Type B pancreatic cell (in vitro differentiated cells): ENCODE results near the gene LDHB. TPM values are rescaled to one million over a fixed set of nuclear protein-coding genes. Genes with fewer than 3 reads are reported as not detected.

ENCODE experiments used
- DNase-seq: peaks from one replicate; pipeline ENCODE4 v3.0.0; 2021; ENCODE audit warnings: mixed read lengths; ENCODE audit not compliant: unreplicated experiment; ENCODE audit errors: extremely low spot score
- H3K27ac Mint-ChIP-seq: 2 replicates; pipeline ENCODE4 v1.8.0; 2021; ENCODE audit warnings: mild to moderate bottlenecking, mixed read lengths
- H3K27me3 Mint-ChIP-seq: 2 replicates; pipeline ENCODE4 v1.8.0; 2021; ENCODE audit warnings: mixed read lengths
- H3K36me3 Mint-ChIP-seq: 2 replicates; pipeline ENCODE4 v1.8.0; 2021; ENCODE audit warnings: mixed read lengths
- H3K4me1 Mint-ChIP-seq: one replicate; pipeline ENCODE4 v1.8.0; 2021; ENCODE audit warnings: mixed read lengths; ENCODE audit not compliant: unreplicated experiment
- H3K4me3 Mint-ChIP-seq: 2 replicates; pipeline ENCODE4 v1.8.0; 2021; ENCODE audit warnings: mild to moderate bottlenecking, mixed read lengths
- H3K9me3 Mint-ChIP-seq: 2 replicates; pipeline ENCODE4 v1.8.0; 2021; ENCODE audit warnings: mixed read lengths
- total RNA-seq: library from RNA; stranded (reverse); gene quantifications from 2 replicates; pipeline ENCODE4 v1.2.1, GENCODE V29; 2021; ENCODE audit warnings: low replicate concordance
- TF ChIP-seq, protein P1 (sequence below): fragments of 200-600 bp; sonication (generic); conservative IDR thresholded peaks from 2 replicates; pipeline ENCODE4 v1.5.0; 2021; ENCODE audit warnings: antibody characterized with exemption, mild to moderate bottlenecking

The LDHB gene
- total RNA-seq, 1 donor from 2014 or later, result 848 TPM

DNA sequence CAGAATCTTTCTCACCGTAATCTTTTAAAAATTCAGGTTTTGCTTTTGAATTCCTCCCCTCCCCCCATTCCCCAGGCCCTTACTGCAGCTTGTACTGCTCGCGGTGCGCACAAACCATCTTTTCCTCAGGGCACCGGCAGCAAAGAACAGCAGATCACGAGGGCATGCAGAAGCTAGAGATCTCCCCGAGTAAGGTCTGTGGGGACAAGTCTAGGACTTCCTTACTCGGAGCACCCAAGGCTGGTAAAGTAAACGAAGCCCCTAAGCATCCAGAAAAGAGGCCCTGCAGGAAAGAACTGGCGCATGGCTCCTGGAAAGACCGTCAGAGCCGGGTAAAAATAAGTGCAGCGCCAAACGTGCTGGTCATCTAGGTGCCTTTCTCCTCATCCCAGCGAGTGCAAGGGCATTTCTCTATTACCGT lies 727 bp downstream of the LDHB start:
- Mint-ChIP-seq H3K27ac (peak overlapping the region; percentile 93), H3K36me3 (peaks cover 29% of the 10 kb centered on the region), H3K4me1 (no peaks in the 10 kb centered on the region), H3K4me3 (peak overlapping the region; percentile 99), H3K9me3 (no peaks in the 10 kb centered on the region), H3K27me3 (peaks cover 19% of the 10 kb centered on the region)
- no peak for DNase-seq
- TF ChIP-seq, protein P1, sequence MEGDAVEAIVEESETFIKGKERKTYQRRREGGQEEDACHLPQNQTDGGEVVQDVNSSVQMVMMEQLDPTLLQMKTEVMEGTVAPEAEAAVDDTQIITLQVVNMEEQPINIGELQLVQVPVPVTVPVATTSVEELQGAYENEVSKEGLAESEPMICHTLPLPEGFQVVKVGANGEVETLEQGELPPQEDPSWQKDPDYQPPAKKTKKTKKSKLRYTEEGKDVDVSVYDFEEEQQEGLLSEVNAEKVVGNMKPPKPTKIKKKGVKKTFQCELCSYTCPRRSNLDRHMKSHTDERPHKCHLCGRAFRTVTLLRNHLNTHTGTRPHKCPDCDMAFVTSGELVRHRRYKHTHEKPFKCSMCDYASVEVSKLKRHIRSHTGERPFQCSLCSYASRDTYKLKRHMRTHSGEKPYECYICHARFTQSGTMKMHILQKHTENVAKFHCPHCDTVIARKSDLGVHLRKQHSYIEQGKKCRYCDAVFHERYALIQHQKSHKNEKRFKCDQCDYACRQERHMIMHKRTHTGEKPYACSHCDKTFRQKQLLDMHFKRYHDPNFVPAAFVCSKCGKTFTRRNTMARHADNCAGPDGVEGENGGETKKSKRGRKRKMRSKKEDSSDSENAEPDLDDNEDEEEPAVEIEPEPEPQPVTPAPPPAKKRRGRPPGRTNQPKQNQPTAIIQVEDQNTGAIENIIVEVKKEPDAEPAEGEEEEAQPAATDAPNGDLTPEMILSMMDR, result no peak

DNA sequence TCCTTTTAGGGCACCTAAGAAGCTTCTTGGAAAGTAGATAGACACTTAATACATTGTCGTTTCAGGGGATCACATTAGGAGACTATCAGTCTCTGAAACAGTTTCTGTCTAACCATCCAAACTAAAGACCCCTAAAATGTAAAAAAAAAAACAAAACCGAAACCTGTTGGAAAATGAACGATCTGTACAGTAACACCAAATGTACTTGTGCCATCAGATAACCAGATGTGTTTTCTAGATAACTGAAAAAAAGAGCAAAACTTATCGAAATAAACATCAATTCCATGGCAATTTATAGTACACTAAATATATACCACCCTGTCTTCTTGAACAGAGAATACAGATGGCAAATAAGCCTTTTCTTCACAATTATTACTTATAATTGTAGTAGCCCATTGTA lies 2.1 kb downstream of the LDHB start:
- DNase-seq, result no peak
- Mint-ChIP-seq H3K36me3 (peaks cover 42% of the 10 kb centered on the region), H3K4me1 (peaks cover 4% of the 10 kb centered on the region), H3K27ac (no peak overlapping the region), H3K27me3 (peaks cover 14% of the 10 kb centered on the region), H3K4me3 (peak overlapping the region; percentile 99), H3K9me3 (no peaks in the 10 kb centered on the region)
- TF ChIP-seq, protein P1, result no peak

DNA sequence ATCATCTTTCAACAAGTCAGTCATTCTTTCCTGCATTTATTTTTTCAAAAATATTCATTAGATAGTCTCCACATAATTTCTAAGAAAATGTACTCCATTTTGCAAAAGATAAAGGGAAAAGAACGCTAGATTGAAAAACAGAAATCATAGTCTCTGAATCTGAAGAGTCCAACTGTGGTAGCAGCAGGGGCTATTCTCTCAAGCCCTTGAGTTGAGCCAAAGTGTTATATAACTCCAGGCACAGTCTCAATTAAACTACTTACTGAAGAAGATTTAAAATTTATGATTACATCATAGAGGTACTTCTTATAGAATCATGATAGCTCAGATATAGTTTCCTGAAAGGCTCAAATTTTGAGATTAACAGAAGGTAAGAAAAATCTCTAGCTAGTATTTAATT lies 5.8 kb downstream of the LDHB start:
- Mint-ChIP-seq H3K36me3 (peaks cover 71% of the 10 kb centered on the region), H3K27me3 (no peaks in the 10 kb centered on the region), H3K4me3 (no peak overlapping the region), H3K4me1 (peaks cover 5% of the 10 kb centered on the region), H3K9me3 (no peaks in the 10 kb centered on the region), H3K27ac (no peak overlapping the region)
- TF ChIP-seq, protein P1, result no peak
- DNase-seq, result no peak

GRCh38 chr12:21650997-21651396 lies 6.6 kb downstream of the LDHB start:
- DNase-seq, result no peak
- H3K4me3 Mint-ChIP-seq, result no peak overlapping the region
- H3K36me3 Mint-ChIP-seq, result peaks cover 76% of the 10 kb centered on the region
- H3K27me3 Mint-ChIP-seq, result no peaks in the 10 kb centered on the region
- TF ChIP-seq, protein P1, result no peak
- H3K27ac Mint-ChIP-seq, result no peak overlapping the region
- peaks cover 5% of the 10 kb centered on the region for H3K4me1 Mint-ChIP-seq
- no peaks in the 10 kb centered on the region for H3K9me3 Mint-ChIP-seq

- H3K4me3 Mint-ChIP-seq, result no peak overlapping the region
- peaks cover 82% of the 10 kb centered on the region for H3K36me3 Mint-ChIP-seq
- no peaks in the 10 kb centered on the region for H3K27me3 Mint-ChIP-seq
- no peak overlapping the region for H3K27ac Mint-ChIP-seq
- H3K4me1 Mint-ChIP-seq, result peaks cover 11% of the 10 kb centered on the region
- TF ChIP-seq, protein P1, result no peak
- H3K9me3 Mint-ChIP-seq, result no peaks in the 10 kb centered on the region
- DNase-seq, result no peak
Observed at GRCh38 chr12:21649034-21649433, 8.6 kb downstream of the LDHB start.

GRCh38 chr12:21648378-21648777 lies 9.3 kb downstream of the LDHB start:
- Mint-ChIP-seq H3K9me3 (no peaks in the 10 kb centered on the region), H3K27me3 (no peaks in the 10 kb centered on the region), H3K4me1 (peaks cover 11% of the 10 kb centered on the region), H3K4me3 (no peak overlapping the region), H3K27ac (no peak overlapping the region), H3K36me3 (peaks cover 80% of the 10 kb centered on the region)
- DNase-seq, result no peak
- TF ChIP-seq, protein P1, result no peak
